Measurements from ENCODE around the gene ELMOD1.

The ELMOD1 gene

GRCh38 chr11:107711861-107712755 is 121.2 kb downstream of the ELMOD1 start, which contains the start of gene SLN:
SLN (minus strand) TSS chr11:107712056.
- in situ Hi-C loops (cut with MboI; ENCODE audit: low sequenced_read_pairs): no loop called here

- in situ Hi-C loops (cut with MboI; ENCODE audit: low sequenced_read_pairs): no loop called here
These were observed 122.1 kb downstream of the ELMOD1 start for GRCh38 chr11:107713009-107713408.

Measured in HL-60/S4 treated with phorbol 12-myristate 13-acetate at 8.2 ng/mL for 4 days and 3 days (cell line).